Kidney (tissue), 14 donors: ENCODE data around the gene UBC. TPM values are rescaled to one million over a fixed set of nuclear protein-coding genes. Genes with fewer than 3 reads are reported as not detected.

Source experiments
- DNase-seq, 5 donors: peaks; one replicate each; pipeline ENCODE4 v3.0.0-alpha.2; 2013 to 2020
- FAIRE-seq: peaks from 2 replicates; lab custom pipeline; 2012; peaks lifted over from hg19 to GRCh38; lab: Jason Lieb, UNC
- H3K27ac ChIP-seq, 2 donors: one replicate each; pipeline ENCODE4 v1.7.0; 2013; ENCODE audit warnings: low read depth in 2 of 2, low read length in 2 of 2, inconsistent platforms in 1 of 2
- H3K27me3 ChIP-seq: one replicate; pipeline ENCODE4 v1.7.1; 2013; ENCODE audit warnings: low read length, inconsistent platforms; ENCODE audit not compliant: control insufficient read depth, insufficient read depth
- H3K36me3 ChIP-seq, 3 donors: one replicate each; pipeline versions ENCODE4 v1.7.0 to v1.7.1; 2013; ENCODE audit warnings: low read length in 3 of 3, control low read depth in 1 of 3, inconsistent platforms in 1 of 3; ENCODE audit not compliant: insufficient read depth in 3 of 3, control insufficient read depth in 2 of 3
- H3K4me1 ChIP-seq, 3 donors: one replicate each; pipeline versions ENCODE4 v1.7.0 to v1.7.1; 2013; ENCODE audit warnings: low read length in 3 of 3, inconsistent platforms in 1 of 3, low read depth in 1 of 3; ENCODE audit not compliant: control insufficient read depth in 2 of 3, insufficient read depth in 2 of 3
- H3K4me3 ChIP-seq, 3 donors: one replicate each; pipeline versions ENCODE4 v1.7.0 to v1.8.1; 2013; ENCODE audit warnings: low read length in 3 of 3, control low read depth in 1 of 3, inconsistent platforms in 1 of 3
- H3K9ac ChIP-seq, 3 donors: one replicate each; pipeline versions ENCODE4 v1.7.0 to v1.7.1; 2013; ENCODE audit warnings: low read length in 3 of 3, control low read depth in 1 of 3, inconsistent platforms in 1 of 3
- H3K9me3 ChIP-seq, 3 donors: one replicate each; pipeline versions ENCODE4 v1.7.0 to v1.7.1; 2013; ENCODE audit warnings: low read length in 3 of 3, control low read depth in 1 of 3, inconsistent platforms in 1 of 3; ENCODE audit not compliant: control insufficient read depth in 2 of 3, insufficient read depth in 1 of 3
- intact Hi-C: fragments of 100-400 bp; cut with DNase I; formaldehyde crosslinking; loops from one replicate; pipeline ENCODE4 v1.11.1; 2022
- polyA plus RNA-seq: library from polyadenylated mRNA; stranded (reverse); fragments of 350-450 nt; fragmentation: Illumina TruSeq; extraction: RNeasy Lipid Tissue Mini Kit (QIAGEN cat#74804); gene quantifications from one replicate; pipeline ENCODE4 v1.2.3, GENCODE V29; 2014; ENCODE audit warnings: low read depth, low replicate concordance; ENCODE audit not compliant: insufficient read depth
- total RNA-seq: library from RNA; stranded (reverse); fragmentation: NEBNext Ultra II Directional; extraction: Animal tissue kit (Norgen Biotek cat#: 25700); gene quantifications from one replicate; pipeline ENCODE4 v1.2.1, GENCODE V29; 2021
- TF ChIP-seq, protein P1 (sequence below): IDR thresholded peaks from 3 replicates; pipeline ENCODE4 v1.5.1; 2012; ENCODE audit warnings: mild to moderate bottlenecking, moderate library complexity, borderline replicate concordance; ENCODE audit not compliant: insufficient read depth; ENCODE audit errors: extremely low read depth
- donor health status: control.
- donor health status: control.
- donor health status: control.
- donor health status: control.
- donor health status: control.
- donor health status: DM: yes; HTN: yes; CAD: no.
- donor health status: Normal renal cell carcinoma (clear cell type).

The UBC gene
- total and polyA plus RNA-seq, 2 donors from 2014 or later = 952 to 1,132 TPM

- no peaks in the 10 kb centered on the region for H3K9me3 ChIP-seq
- peaks cover 0 to 11% (median 4%) of the 10 kb centered on the region in 3 donors for H3K4me1 ChIP-seq
- no peak overlapping the region for H3K9ac ChIP-seq
- intact Hi-C loops = no loop called here
- no peak overlapping the region for H3K27ac ChIP-seq
- DNase-seq (no peak), FAIRE-seq (no peak)
- H3K27me3 ChIP-seq = no peaks in the 10 kb centered on the region
- peak overlapping the region; percentile 30 to 63 (median 61) for H3K4me3 ChIP-seq
- TF ChIP-seq, protein P1, sequence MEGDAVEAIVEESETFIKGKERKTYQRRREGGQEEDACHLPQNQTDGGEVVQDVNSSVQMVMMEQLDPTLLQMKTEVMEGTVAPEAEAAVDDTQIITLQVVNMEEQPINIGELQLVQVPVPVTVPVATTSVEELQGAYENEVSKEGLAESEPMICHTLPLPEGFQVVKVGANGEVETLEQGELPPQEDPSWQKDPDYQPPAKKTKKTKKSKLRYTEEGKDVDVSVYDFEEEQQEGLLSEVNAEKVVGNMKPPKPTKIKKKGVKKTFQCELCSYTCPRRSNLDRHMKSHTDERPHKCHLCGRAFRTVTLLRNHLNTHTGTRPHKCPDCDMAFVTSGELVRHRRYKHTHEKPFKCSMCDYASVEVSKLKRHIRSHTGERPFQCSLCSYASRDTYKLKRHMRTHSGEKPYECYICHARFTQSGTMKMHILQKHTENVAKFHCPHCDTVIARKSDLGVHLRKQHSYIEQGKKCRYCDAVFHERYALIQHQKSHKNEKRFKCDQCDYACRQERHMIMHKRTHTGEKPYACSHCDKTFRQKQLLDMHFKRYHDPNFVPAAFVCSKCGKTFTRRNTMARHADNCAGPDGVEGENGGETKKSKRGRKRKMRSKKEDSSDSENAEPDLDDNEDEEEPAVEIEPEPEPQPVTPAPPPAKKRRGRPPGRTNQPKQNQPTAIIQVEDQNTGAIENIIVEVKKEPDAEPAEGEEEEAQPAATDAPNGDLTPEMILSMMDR = no peak
- no peaks in the 10 kb centered on the region for H3K36me3 ChIP-seq
Observed at GRCh38 chr12:124864326-124864752, 50.1 kb downstream of the UBC start.

GRCh38 chr12:124863416-124864325, 50.8 kb downstream of the UBC start, which contains the start of gene SCARB1:
TSS of gene SCARB1 (minus strand) at chr12:124863864. CDS start at chr12:124863720, 144 bp downstream.
- Histone ChIP-seq H3K27me3 (no peaks in the 10 kb centered on the region), H3K36me3 (no peaks in the 10 kb centered on the region), H3K9me3 (no peaks in the 10 kb centered on the region), H3K4me1 (peaks cover 0 to 11% (median 4%) of the 10 kb centered on the region in 3 donors), H3K4me3 (peak within 1 kb of the TSS; percentile 40 to 66 (median 61)), H3K27ac (peak within 1 kb of the TSS in 1 of 2 donors; percentile 11), H3K9ac (peak within 1 kb of the TSS in 1 of 3 donors; percentile 26)
- intact Hi-C loops = no loop called here
- TF ChIP-seq, protein P1 = no peak
- peak; percentile 86 to 95 (median 93) for DNase-seq
- no peak for FAIRE-seq

GRCh38 chr12:124862768-124863415, 51.6 kb downstream of the UBC start:
- H3K27me3 ChIP-seq = no peaks in the 10 kb centered on the region
- DNase-seq (peak in 1 of 5 donors; percentile 27), FAIRE-seq (no peak)
- H3K4me1 ChIP-seq = peaks cover 0 to 11% (median 4%) of the 10 kb centered on the region in 3 donors
- TF ChIP-seq, protein P1 = no peak
- no peaks in the 10 kb centered on the region for H3K9me3 ChIP-seq
- intact Hi-C loops = no loop called here
- no peaks in the 10 kb centered on the region for H3K36me3 ChIP-seq
- H3K4me3 ChIP-seq = peak overlapping the region; percentile 40 to 66 (median 48)
- H3K9ac ChIP-seq = peak overlapping the region in 1 of 3 donors; percentile 5
- no peak overlapping the region for H3K27ac ChIP-seq
